ENCODE results near the gene PSENEN.
A peak's percentile ranks its signal among the peaks of the same experiment; 100 is the strongest.

Gene PSENEN, protein sequence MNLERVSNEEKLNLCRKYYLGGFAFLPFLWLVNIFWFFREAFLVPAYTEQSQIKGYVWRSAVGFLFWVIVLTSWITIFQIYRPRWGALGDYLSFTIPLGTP

DNA sequence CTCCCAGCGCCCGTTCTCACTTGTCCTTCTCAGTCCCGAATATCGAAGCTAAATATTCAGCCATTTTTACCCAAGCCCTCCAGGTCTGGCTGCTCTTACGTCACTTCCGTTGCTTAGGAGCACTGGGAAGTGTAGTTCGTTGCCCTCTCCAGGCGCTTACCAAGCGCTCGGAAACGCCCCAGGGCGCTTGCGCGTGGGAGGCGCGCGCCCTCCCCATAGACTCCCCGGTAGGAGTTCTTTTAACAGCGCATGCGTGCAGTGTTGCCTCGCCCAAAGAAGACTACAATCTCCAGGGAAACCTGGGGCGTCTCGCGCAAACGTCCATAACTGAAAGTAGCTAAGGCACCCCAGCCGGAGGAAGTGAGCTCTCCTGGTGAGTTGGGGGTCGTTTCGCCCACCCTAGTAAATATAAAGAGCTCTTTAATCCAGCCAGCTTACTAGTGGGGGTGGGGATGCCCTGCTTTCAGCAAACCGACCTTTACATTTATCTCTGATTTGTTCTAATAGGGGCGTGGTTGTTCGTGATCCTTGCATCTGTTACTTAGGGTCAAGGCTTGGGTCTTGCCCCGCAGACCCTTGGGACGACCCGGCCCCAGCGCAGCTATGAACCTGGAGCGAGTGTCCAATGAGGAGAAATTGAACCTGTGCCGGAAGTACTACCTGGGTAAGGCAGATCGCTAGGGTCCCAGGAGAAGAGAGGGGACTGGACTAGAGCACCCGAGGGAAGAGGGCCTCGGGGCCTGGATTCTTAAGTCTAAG lies at the start of gene PSENEN, which contains the start of gene U2AF1L4:
PSENEN (plus strand) TSS at position 324 of the 759 bp plus-strand sequence; CDS start at position 604, 280 bp downstream.
U2AF1L4 (minus strand) TSS at position 91 of the 759 bp plus-strand sequence; CDS start at position 64, 27 bp downstream.
- DNase-seq: peak; percentile 95

DNA sequence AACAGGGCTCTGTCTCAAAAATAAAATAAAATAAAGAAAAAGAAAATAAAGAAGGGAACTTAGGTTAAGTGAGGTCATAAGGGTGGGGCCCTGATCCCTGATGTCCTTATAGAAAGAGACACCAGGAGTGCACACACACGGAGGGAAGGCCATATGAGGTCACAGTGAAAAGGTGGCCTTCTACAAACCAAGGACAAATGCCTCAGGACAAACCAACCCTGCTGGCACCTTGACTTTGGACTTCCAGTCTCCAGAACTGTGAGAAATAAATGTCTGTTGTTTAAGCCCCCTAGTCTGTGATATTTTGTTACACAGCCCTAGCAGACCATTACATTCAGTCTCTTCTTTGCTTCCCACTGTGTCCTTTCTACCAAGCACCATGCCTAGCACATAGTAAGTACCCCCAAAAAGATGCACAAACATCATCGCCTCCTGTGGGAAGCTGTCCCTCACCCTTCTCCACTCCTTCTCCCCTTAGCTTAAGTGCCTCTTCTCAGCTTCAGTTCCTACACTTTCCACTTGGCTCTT lies 49.5 kb upstream of the PSENEN start:
- DNase-seq: no peak

DNA sequence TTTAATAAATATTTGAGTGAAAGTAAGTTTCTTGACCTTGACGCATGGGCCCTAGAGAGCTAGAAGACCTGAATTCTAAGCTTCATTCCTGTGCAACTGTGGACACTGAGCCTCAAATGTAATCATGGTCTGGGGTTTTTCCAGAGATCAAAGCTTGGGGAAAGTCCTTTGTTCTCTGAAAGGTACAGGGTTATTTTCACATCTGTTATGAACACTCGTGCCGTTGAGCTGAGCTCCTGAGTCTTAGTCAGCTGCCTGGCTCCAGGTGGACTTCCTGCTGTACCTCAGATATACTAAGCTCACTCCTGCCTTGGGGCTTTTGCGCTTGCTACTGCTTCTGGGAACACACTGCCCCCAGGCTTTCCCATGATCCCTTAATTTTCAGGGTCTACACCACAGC lies 48.6 kb upstream of the PSENEN start:
- no peak for DNase-seq

DNA sequence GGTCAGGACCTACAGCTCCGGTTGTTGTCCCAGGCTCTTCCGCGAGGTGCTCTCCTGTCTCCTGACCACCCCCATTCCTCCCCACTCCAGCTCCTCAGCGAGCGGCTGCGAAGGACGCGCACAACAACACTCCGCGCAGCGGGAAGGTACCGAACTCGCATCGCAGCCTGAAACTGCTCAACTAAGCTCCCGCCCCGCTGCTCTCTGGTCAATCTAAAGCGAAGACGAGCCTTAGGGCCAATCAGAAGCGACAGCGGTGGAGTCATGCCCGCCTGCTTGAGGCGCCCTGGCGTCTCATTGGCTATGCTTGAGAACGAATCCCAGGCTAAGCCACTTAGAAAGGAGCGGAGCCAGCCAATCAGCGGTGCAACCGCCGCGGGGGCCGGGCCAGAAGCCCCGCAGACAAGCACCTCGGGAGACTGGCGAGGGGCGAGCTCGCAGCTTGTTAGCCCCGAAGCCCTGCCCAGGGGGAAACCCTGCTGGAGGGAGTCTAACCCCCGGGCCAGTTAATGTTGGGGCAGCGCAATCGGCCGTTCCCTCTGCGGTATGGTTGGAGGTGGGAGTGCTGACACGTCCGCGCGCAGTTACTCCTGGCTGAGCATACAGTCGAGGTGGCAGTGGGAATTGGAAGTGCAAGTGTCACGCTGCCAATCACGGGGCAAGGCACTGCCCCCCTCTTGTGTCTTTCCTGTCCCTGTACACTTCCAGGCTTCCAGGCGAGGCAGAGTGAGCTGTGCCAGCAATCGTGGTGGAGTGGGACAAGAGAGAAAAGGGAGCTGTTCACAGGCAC lies 43.0 kb upstream of the PSENEN start:
- DNase-seq: peak; percentile 79

DNA sequence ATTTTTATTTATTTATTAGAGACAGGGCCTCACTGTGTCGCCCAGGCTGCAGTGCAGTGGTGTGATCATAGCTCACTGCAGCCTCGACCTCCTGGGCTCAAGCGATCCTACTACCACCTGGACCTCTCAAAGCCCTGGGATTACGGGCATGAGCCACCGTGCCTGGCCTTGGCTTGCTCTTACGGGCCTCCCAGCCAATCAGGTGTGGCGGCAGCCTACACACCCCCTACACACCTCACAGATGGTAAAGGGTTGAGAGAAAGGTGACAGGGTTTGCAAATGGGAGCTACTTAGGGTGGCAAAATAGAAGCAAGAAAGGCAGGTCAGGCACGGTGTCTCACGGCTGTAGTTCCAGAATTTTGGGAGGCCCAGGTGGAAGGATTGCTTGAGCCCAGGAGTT lies 42.1 kb upstream of the PSENEN start:
- no peak for DNase-seq

DNA sequence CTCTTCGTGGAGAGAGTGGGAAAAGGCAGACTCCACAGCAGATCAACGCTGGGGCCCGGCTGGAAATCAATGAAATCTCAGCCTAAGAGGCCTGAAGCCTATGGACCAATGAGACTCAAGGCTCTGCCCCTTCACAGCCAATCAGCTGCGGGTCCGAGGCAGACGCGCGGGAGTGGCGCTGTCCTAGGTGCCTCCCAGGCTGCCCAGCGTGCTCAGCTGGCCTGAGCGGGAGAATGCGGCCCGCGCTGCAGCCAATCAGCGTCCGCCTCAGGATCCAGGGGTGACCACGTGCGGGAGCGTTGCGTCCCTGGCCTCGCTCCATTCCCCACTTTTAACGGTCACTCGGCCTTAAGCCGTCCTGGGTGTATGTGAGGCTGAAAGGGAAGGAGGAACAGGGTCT lies 41.2 kb upstream of the PSENEN start, which contains the start of gene ZBTB32:
ZBTB32 (plus strand) TSS at position 341 of the 400 bp plus-strand sequence. CDS start 10,069 bp downstream, outside the sequence.
- DNase-seq: no peak

DNA sequence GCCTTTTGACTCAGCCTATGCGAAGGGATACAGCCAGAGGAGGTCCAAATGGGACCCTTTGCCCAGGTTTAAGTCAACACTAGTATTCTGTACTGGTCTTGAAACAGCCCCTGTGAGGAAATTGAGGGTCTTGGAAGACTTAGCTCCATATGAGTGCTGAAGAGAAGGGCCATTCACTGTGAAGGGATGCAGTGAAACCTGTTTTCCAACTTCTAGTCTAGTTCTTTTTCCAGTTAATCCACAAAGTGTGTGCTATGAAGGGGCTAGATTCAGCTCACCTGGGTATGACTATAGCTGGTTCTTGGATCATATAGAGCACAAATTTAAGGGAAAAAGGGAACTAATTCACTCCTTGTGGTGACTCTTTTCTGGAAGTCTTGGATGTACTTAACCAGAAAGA lies 37.1 kb upstream of the PSENEN start:
- no peak for DNase-seq

DNA sequence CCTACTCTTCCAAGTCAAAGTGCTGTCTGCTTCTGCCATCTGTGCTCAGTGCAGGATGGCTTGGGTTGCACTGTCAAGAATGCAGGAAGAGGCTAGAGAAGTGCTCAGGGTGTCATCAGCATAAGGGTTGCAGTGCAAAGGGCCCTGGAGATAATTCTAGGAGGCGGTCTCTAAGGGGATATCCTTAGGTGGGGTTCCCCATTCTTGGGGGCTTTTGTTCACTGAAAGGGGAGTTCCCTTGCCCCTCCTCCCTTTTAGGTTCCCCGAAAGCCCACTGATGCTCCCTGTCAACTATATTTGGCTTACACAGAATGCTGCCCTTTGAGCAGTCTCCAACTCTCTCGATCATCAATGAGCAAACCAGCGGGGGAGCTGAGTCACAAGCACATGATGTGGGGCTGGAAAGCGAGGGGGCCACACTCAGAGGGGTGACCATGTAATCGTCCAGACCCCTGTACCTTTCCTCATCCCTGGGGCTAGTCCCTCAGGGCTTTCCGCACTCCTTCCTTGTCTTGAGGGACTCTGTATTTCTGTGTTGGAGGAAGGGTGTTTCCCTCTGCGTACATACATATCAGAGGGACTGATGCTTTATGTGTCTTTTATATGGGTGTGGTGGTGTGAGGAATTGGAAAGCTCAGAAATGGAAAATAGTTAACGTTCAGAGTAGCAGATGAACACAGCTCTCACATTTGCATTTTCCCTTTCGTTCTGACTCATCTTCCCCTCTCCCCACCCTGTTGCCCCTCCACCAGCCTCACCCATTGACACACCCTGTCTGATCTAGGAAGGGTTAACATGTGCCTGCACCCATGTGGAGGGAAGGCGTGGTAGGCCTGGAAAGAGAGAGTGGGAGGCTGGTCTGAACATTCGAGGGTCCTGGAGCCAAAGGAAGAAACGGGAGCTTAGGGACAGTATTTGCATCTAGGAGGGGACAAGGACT lies 34.4 kb upstream of the PSENEN start:
- DNase-seq: peak; percentile 50

DNA sequence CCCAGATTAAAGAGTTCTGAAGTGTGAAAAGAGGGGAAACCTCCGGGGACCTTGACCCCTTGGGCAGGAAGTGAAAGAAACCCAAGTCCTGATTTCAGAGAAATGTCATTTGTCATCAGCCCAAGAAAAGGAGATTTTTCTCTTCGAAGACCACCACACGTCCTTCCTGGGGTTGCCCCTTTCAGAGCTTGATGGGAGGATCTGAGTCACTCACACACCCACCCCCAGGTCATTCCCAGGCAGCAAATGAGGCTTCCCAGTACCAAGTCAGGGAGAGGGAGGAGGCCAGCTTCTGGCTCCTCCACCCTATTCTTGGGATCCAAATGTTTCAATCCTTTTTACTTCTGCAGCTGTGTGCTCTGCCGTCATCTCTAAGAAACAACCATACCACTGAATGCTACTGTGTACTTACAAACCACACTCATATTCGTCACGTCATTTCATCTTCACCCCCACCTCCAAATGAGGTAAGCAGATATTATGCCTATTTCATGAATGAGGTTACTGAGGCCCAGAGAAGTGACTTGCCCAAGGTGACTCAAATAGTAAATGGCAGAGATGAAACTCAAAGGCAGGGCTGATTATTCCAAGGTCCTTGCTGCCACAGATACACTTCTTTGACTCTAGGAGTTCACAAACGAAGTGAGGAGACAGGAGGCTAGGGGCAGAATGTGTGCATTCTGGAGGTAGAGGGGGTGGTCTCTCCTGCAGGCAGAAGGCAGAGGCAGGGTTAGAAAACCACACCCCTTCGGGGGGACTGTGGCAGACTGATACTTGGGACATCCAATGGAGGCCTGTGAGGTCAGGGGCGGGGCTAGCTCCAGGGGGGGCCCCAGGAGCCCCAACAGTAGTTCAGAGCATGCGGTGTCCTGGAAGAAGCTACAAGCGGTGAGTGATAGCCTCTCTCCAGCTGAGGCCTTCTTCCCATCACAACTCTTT lies 32.6 kb upstream of the PSENEN start:
- peak; percentile 77 for DNase-seq

DNA sequence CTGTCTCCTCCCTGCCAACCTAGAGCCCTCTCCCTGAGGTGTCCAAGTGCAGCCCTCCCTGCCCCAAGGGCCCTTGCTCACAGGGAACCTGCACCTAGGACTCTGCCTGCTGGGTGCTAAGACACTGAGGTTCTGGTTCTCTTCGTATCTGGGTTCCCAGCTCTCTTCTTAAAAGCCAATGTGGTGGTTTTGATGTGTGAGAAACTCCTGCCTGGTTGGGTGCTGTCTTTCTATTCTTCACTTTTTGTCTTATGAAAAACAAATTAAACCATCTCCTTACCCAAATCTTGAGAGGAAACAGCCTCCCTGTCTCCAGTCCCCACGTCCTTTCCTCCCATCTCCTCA lies 32.0 kb upstream of the PSENEN start:
- DNase-seq: no peak

DNA sequence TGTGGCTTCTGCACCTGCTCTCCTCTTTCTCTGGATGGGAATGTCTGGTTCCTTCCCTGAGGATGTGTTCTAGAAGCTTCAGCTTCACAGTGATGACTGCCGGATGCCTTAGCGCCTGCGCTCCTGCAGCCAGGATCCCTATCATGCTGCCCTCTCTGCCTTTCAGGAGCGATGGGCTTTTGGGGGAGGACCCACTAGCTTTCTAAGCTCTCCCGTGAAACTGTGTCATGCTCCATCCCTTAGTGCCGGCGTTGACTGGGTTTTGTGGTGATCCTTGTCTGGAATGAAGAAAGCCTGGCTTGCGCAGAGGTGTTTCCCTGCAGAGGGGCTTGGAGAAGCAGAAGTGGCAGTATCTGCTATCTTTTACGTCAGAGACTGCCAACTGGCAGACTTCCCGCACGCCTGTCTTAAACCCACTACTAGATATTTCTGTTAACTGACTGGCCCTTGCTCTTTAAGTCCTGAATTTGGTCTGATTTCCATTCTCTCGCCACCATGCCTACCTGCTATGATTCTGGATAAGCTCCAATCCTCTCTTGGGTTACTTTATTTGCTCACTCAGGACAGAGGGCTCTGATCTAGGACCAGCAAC lies 31.5 kb upstream of the PSENEN start:
- DNase-seq: no peak

DNA sequence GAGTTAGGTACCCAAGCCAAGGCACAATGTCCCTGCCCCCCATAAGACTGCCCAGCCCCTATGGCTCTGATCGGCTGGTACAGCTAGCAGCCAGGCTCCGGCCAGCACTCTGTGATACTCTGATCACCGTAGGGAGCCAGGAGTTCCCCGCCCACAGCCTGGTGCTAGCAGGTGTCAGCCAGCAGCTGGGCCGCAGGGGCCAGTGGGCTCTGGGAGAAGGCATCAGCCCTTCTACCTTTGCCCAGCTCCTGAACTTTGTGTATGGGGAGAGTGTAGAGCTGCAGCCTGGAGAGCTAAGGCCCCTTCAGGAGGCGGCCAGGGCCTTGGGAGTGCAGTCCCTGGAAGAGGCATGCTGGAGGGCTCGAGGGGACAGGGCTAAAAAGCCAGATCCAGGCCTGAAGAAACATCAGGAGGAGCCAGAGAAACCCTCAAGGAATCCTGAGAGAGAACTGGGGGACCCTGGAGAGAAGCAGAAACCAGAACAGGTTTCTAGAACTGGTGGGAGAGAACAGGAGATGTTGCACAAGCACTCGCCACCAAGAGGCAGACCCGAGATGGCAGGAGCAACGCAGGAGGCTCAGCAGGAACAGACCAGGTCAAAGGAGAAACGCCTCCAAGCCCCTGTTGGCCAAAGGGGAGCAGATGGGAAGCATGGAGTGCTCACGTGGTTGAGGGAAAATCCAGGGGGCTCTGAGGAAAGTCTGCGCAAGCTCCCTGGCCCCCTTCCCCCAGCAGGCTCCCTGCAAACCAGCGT lies 30.7 kb upstream of the PSENEN start:
- DNase-seq: peak; percentile 39

DNA sequence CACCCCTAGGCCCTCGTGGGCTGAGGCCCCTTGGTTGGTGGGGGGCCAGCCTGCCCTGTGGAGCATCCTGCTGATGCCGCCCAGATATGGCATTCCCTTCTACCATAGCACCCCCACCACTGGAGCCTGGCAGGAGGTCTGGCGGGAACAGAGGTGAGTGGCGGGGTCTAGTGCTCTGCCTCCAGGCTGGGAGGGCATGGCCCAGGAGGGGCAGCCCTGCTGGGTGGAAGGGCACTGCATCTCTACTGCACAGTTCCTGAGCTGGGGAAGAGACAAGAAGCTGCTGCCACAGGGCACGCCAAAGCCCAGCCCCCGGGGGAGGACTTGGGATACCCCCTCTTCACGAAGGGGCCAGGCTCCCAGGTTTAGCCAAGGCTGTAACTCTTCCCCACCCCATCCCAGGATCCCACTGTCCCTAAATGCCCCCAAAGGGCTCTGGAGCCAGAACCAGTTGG lies 30.1 kb upstream of the PSENEN start:
- no peak for DNase-seq

DNA sequence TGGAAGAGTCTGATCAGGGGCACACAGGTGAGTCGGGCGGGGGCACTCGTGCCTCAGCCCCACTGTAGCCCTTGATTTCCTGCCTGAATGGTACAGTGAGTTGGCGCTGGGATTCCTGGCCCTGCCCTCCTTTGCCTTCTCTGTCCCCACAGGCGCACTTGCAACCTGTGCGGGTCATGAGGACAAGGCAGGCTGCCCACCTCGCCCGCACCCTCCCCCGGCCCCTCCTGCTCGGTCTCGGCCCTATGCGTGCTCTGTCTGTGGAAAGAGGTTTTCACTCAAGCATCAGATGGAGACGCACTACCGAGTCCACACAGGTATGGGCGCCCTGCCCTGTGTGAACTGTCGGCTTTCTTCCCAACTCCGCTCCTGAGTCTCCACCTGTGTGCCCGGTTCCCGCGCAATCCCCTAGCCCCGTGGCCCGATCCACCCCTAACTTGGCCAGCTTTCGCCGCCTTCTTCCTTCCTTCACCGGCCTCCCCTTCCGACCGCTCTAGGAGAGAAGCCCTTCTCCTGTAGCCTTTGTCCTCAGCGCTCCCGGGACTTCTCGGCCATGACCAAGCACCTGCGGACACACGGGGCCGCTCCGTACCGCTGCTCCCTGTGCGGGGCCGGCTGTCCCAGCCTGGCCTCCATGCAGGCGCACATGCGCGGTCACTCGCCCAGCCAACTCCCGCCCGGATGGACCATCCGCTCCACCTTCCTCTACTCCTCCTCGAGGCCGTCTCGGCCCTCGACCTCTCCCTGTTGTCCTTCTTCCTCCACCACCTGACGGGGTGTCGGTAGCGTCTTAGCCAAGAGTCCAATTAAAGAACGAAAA lies 29.3 kb upstream of the PSENEN start:
- peak; percentile 62 for DNase-seq

DNA sequence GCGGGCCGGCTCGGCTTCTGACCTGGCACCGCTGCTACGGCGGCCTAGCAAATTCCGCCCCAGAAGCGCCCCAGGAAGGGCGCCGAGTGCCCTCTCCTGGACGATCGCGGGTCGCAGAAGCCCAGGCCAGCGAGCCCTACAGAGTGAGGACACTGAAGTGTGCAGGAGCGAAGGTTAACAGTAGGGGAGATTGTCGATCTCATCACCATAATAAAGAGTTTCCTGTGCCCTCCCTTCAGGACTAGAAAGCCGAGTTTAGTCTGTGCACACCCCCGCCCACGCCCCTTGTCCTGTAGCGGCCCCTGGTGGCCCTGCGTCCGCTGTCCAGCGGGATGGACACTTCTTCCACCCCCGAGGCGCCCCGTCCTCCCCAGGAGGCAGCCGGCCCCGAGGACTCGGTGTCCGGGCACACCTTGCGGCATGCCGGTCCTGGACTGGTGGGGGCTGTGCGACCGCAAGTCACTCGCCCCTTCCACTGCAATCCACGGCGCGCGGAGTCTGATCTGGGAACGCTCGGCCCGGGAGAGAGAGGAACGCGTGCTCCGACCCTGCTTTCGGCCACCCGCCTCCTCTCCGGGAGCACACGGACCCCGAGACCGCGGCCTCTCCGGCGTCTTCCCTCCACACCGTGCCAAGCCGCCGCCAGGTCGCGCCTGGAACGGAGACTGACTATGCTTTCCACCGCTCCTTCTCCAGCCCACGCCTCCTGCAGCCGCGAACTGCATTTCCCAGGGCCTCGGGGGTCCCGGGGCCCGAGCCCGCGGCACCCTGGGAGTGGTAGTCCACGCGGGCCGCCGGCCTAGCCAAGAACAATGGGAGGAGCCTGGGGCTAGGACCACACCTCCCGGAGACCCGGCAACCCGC lies 28.4 kb upstream of the PSENEN start:
- DNase-seq: peak; percentile 94

DNA sequence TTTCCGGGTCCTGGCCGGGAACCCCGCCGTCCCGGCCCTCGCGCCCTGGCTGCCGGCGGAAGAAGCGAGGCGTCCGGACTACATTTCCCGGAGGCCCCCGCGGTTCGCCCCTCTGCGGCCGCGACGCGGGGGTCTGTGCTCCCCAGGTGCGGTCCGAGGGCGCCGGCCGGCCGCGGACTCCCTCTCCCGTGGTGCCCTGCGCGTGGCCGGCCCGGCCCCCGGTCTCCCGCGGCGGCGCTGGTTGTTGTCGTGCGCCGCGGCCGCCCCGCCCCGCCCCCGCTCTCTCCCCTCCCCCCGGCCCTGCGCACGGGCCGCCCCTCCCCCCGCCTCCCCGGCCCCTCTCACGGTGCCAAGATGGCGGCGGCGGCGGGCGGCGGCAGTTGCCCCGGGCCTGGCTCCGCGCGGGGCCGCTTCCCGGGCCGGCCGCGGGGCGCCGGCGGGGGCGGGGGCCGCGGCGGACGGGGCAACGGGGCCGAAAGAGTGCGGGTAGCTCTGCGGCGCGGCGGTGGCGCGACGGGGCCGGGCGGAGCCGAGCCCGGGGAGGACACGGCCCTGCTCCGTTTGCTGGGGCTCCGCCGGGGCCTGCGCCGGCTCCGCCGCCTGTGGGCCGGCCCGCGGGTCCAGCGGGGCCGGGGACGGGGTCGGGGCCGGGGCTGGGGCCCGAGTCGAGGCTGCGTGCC lies 27.6 kb upstream of the PSENEN start, which contains the start of gene KMT2B:
KMT2B (plus strand) TSS at position 339 of the 680 bp plus-strand sequence; CDS start at position 355, 16 bp downstream.
- no peak for DNase-seq
